ENCODE data around the gene ERMAP. TPM values are rescaled to one million over a fixed set of nuclear protein-coding genes. Genes with fewer than 3 reads are reported as not detected.

The ERMAP gene
- total RNA-seq, 4 donors from 2014 or later, result 1.4 to 6.5 (median 3.9) TPM

DNA sequence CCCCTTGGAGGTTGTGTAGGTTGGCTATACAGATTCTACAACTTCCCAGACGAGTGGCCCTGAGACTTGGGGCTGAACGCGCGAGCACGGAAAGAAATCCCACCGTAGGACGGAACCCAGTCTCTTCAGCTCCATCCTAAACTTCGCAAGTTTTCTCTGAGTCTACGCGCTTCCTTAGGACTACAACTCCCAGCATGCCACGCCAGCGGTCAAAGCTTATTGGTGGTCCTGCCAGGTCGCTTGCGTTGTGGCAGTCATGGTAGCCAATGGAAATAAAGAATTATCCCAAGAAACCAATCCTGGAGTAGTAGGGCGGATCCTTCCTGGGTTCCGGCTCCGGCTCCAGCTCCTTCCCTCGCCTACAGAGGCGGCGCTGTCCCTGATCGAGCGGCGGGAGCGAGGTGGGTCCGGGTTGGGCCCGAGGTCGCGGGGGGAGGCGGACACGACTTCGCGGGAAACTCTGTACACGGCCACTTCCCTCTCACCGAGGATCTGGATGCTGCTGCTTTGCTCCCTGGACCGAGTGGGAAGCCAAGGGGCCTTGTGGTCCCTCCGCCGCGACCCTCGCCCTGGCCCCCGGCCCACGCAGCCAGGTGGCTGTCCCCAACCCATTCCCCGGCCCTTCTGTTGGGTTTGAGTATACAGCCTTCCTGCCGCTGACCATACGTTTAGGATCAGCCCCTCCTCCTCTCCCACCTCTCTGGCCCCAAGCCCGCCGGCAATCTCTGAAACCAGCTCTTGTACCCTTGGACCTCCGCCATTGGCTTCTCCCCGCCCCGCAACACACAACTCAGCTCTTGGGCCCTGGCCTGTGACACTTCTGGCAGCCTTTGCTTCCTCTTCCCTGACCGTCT, 29.6 kb downstream of the ERMAP start, which contains the start of gene ZNF691:
Gene ZNF691, plus strand, starts transcription at position 357 of the 854 bp plus-strand sequence. CDS start 3,046 bp downstream, outside the sequence.
- H3K4me1 ChIP-seq, result peaks cover 18 to 23% of the 10 kb centered on the region in 2 donors
- H3K4me3 ChIP-seq, result peak within 1 kb of the TSS; percentile 79 to 99 (median 98)
- no peaks in the 10 kb centered on the region for H3K27me3 ChIP-seq
- H3K9me3 ChIP-seq, result no peaks in the 10 kb centered on the region
- DNase-seq, result peak; percentile 96 to 97
- ATAC-seq, result peak; percentile 100
- H3K27ac ChIP-seq, result peak within 1 kb of the TSS; percentile 92 to 96 (median 94)
- intact Hi-C loops (cut with DNase I; ENCODE audit: low total_unique reads) (loop anchor here (1.0 to 10.0 kb wide), 3 partner anchors 29 to 162 kb away; partner anchors contain the start of genes C1orf50, ERMAP, P3H1 and SVBP), in situ Hi-C loops (cut with MboI; ENCODE audit: low sequenced_read_pairs in 4 of 4) (no loop called here)
- peaks cover 0 to 26% of the 10 kb centered on the region in 2 donors for H3K36me3 ChIP-seq
- TF ChIP-seq POLR2A (IDR thresholded peaks at IDR 0.05) (peak; percentile 65 to 74), CTCF (IDR thresholded peaks at IDR 0.05 in 4 of 5, conservative IDR thresholded peaks at IDR 0.05 in 1 of 5) (peak; percentile 11 to 63 (median 23))

DNA sequence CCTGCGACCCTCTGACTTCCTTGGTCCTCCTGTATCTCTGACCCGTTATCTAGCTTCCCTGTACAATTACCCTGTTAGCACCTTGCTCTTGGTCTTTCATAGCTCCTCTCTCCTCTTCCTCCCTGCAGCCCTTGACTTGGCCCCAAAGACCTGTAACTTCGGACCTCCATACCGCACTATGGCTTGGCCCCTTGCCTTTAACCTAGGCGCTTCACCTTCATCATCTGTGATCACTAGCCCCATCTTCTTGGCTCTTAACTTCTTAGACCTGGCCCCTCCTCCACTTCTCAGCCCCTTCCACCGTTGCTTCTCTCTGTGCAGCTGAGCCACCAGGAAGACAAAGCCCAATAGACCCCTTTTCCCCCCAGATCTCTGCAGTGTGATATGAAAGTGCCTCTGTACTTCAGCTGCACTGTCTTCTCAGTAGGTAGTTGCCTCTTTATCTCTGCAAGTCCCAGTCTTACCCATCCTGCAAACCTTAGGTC, 30.2 kb downstream of the ERMAP start:
- peak overlapping the region; percentile 79 to 99 (median 98) for H3K4me3 ChIP-seq
- peaks cover 0 to 32% of the 10 kb centered on the region in 2 donors for H3K36me3 ChIP-seq
- H3K9me3 ChIP-seq, result no peaks in the 10 kb centered on the region
- ATAC-seq (no peak), DNase-seq (no peak)
- no peak for TF ChIP-seq POLR2A (IDR thresholded peaks at IDR 0.05)
- TF ChIP-seq CTCF (IDR thresholded peaks at IDR 0.05 in 4 of 5, conservative IDR thresholded peaks at IDR 0.05 in 1 of 5), result no peak
- intact Hi-C loops (cut with DNase I; ENCODE audit: low total_unique reads) (loop anchor here (10.0 kb wide), 1 partner anchor 162 kb away; the partner anchor contains the start of gene YBX1), in situ Hi-C loops (cut with MboI; ENCODE audit: low sequenced_read_pairs in 4 of 4) (no loop called here)
- peaks cover 18 to 23% of the 10 kb centered on the region in 2 donors for H3K4me1 ChIP-seq
- H3K27ac ChIP-seq, result peak overlapping the region; percentile 92 to 96 (median 94)
- no peaks in the 10 kb centered on the region for H3K27me3 ChIP-seq

- ATAC-seq (no peak), DNase-seq (no peak)
- peaks cover 18 to 23% of the 10 kb centered on the region in 2 donors for H3K4me1 ChIP-seq
- peaks cover 0 to 26% of the 10 kb centered on the region in 2 donors for H3K36me3 ChIP-seq
- in situ Hi-C loops (cut with MboI; ENCODE audit: low sequenced_read_pairs in 4 of 4) (no loop called here), intact Hi-C loops (cut with DNase I; ENCODE audit: low total_unique reads) (loop anchor here (10.0 kb wide), 1 partner anchor 163 kb away; the partner anchor contains the start of gene YBX1)
- H3K4me3 ChIP-seq, result peak overlapping the region in 3 of 4 donors; percentile 79 to 99 (median 99)
- no peaks in the 10 kb centered on the region for H3K9me3 ChIP-seq
- H3K27ac ChIP-seq, result no peak overlapping the region
- no peaks in the 10 kb centered on the region for H3K27me3 ChIP-seq
- no peak for TF ChIP-seq CTCF (IDR thresholded peaks at IDR 0.05 in 4 of 5, conservative IDR thresholded peaks at IDR 0.05 in 1 of 5)
- no peak for TF ChIP-seq POLR2A (IDR thresholded peaks at IDR 0.05)
These were observed 31.0 kb downstream of the ERMAP start for GRCh38 chr1:42847721-42848460.

- H3K27me3 ChIP-seq, result no peaks in the 10 kb centered on the region
- no peak overlapping the region for H3K27ac ChIP-seq
- in situ Hi-C loops (cut with MboI; ENCODE audit: low sequenced_read_pairs in 4 of 4) (no loop called here), intact Hi-C loops (cut with DNase I; ENCODE audit: low total_unique reads) (loop anchor here (10.0 kb wide), 1 partner anchor 164 kb away; the partner anchor contains the start of gene YBX1)
- H3K36me3 ChIP-seq, result peaks cover 0 to 23% of the 10 kb centered on the region in 2 donors
- TF ChIP-seq CTCF (IDR thresholded peaks at IDR 0.05 in 4 of 5, conservative IDR thresholded peaks at IDR 0.05 in 1 of 5) (no peak), POLR2A (IDR thresholded peaks at IDR 0.05) (no peak)
- no peaks in the 10 kb centered on the region for H3K9me3 ChIP-seq
- DNase-seq, result no peak
- no peak overlapping the region for H3K4me3 ChIP-seq
- H3K4me1 ChIP-seq, result peaks cover 18 to 23% of the 10 kb centered on the region in 2 donors
- ATAC-seq, result no peak
These were observed 32.1 kb downstream of the ERMAP start for GRCh38 chr1:42848823-42849537.

All from gastrocnemius medialis (tissue), 4 donors.